GM10266 (cell line): ENCODE results near the gene ARHGEF26.

Source experiments
- DNase-seq: peaks from one replicate; pipeline ENCODE4 v3.0.0; 2012; ENCODE audit errors: extremely low spot score
- TF ChIP-seq, protein P1 (sequence below): IDR thresholded peaks from 2 replicates; pipeline ENCODE4 v1.5.1; 2012; ENCODE audit warnings: mild to moderate bottlenecking, low read depth; ENCODE audit not compliant: control insufficient read depth, insufficient read depth; ENCODE audit errors: missing control alignments

ARHGEF26 gene

DNA sequence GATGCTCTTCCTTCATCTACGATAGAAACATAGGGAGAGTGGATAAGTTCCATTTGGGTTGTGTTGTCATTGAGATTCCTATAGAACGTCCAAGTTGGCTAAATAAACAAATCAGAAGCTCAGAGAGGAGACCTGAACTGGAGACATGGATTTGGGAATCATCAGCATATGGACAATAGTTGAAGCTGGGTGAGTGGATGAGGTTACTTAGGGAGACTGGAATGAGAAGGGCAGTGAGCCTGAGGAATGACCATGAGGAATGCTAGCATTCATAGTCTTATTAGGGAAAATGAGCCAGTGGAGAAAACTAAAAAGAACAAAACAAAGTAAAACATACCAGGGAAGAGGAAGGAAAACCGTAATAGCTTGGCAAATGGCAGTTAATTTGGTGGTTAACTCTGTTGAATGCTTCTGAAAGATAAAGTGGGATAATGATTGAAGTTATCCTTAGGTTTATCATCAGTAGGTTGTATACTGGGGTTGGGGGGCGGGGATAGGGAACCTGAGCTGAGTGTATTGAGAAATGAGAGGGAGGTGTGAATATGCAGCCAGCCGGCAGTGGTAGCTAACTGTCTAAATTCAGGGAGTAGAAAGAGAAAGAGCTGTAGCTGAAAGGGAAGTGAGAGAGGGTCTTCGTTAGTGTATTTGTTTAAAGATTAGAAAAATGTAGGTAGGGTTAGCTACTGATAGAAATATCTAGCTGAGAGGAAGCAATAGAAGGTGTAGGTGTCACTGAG is 74.6 kb downstream of the ARHGEF26 start:
- TF ChIP-seq, protein P1, sequence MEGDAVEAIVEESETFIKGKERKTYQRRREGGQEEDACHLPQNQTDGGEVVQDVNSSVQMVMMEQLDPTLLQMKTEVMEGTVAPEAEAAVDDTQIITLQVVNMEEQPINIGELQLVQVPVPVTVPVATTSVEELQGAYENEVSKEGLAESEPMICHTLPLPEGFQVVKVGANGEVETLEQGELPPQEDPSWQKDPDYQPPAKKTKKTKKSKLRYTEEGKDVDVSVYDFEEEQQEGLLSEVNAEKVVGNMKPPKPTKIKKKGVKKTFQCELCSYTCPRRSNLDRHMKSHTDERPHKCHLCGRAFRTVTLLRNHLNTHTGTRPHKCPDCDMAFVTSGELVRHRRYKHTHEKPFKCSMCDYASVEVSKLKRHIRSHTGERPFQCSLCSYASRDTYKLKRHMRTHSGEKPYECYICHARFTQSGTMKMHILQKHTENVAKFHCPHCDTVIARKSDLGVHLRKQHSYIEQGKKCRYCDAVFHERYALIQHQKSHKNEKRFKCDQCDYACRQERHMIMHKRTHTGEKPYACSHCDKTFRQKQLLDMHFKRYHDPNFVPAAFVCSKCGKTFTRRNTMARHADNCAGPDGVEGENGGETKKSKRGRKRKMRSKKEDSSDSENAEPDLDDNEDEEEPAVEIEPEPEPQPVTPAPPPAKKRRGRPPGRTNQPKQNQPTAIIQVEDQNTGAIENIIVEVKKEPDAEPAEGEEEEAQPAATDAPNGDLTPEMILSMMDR, result no peak
- no peak for DNase-seq

DNA sequence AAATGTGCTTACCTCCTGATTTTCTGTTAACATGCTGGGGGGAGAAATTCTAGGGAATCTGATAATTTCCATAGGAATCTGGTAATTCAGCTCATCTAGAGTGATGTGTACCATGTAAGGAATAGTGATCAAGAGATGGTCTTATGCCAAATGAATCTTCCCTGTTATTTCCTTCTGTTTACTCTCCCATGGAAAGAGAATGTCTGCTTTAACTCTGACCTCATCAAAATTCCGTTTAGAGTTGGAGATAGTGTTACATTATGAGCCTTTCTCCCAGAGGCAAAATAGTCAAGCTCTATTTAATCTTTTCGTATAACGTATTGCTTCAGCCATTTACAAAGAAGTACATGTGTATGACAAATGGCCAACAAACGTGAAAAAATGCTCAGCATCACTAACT is 76.6 kb downstream of the ARHGEF26 start:
- no peak for DNase-seq
- TF ChIP-seq, protein P1, result no peak

DNA sequence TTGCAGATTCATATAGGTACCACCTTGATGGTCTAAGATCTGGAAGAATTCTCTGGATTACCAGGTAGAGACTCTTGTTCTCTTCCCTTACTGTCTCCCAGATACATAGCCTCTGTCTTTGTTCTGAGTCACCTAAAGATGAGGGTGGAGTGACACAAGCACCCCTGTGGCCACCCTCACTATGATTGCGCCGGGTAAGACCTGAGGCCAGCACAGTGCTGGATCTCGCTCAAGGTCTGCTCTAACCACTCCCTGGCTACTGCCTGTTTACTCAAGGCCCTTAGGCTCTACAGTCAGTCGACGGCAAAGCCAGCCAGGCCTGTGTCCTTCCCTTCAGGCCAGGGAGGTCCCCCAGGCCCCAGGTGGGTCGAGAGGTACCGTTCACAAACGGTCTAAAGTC is 88.3 kb downstream of the ARHGEF26 start:
- no peak for DNase-seq
- TF ChIP-seq, protein P1, result no peak

DNA sequence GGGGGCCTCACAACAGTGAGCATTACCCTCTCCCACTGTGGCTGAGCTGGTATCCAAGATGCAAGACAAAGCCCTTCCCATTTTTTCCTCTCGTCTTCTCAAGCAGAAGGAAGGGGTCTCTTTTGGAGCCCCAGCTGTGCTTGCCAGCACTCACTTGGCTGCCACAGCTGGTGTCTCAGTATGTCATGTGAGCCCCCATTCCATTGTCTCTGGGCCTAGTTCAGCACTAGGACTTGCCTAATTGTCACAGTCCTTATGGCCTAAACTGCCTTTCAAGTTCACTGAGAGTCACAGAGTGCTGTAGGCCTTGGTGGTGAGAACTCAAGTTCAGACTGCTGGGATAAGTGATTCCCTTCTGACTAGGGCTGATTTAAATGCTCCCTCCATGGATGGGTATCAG is 89.8 kb downstream of the ARHGEF26 start:
- TF ChIP-seq, protein P1, result no peak

DNA sequence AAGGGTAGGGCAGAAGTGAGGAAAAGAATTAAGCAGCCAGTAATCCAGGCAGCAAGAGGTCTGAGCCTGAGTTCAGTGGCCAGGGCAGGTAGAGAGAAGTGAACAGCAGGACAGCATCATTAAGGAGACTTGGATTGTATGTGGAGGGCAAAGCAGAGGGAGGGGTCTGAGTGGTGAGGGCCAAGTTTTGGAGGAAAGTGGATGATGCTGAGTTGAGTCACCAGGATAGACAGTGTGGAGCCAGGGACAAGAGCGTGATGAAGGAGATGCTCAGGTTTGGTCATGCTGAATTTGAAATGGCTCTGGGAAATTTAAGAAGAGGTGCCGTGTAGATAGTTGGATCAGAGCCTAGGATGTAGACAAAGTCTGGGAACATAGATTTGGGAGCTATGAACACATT is 93.1 kb downstream of the ARHGEF26 start:
- no peak for DNase-seq
- TF ChIP-seq, protein P1, result no peak

More for the DNA sequence above, 89.8 kb downstream of the ARHGEF26 start:
- DNase-seq, result no peak

DNA sequence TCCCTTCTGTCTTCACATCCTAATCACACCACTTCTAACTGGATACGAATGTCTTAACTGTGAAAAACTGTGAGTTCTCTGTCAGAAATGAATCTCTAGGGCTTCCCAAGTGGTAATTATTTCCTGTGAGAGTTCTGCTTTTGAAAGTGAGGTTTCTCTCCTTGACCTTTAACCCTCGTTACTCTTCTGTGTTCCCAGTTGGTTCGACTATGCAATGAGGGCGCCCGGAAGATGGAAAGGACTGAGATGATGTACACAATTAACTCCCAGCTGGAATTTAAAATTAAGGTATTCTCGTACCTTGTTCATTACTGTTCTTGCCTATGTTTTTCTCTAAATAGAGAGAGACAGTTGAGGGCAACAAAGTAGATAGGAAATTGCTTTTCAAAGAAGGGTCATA is 96.5 kb downstream of the ARHGEF26 start:
- DNase-seq, result no peak
- TF ChIP-seq, protein P1, result no peak

DNA sequence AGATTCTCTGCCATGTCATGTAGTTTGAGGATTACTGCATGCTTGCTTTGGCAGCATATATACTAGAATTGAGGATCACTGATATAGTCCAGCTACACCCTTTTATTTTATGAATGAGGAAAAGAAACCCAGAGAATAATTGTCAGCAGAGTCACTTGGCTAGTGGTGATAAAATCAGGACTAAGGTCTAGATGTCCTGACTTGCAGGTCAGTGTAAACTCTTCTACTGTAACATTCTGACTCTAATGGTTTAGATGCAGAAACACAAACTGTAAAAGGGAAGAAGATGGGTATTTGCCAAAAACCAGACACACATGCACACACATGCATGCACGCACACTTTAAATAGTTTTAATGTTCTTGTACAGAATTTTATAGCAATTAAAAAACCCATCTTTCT is 97.5 kb downstream of the ARHGEF26 start:
- TF ChIP-seq, protein P1, result no peak
- no peak for DNase-seq
